HG03575 (cell line): ENCODE measurements around the gene RHBG.

Experiments used
- ATAC-seq: cut with Tn5 transposase; IDR thresholded peaks from one replicate; pipeline ENCODE4 v1.9.1; 2021; ENCODE audit not compliant: unreplicated experiment, insufficient number of reproducible peaks, low FRiP score; ENCODE audit errors: extremely low read depth

RHBG gene

GRCh38 chr1:156384007-156384406 is 15.0 kb downstream of the RHBG start:
- ATAC-seq = no peak

- ATAC-seq = no peak
Measured at GRCh38 chr1:156384658-156385057, 15.6 kb downstream of the RHBG start.

GRCh38 chr1:156385534-156386031 is 16.6 kb downstream of the RHBG start:
- ATAC-seq = no peak

GRCh38 chr1:156386134-156386901 is 17.3 kb downstream of the RHBG start:
- ATAC-seq = no peak

- ATAC-seq = no peak
Measured at GRCh38 chr1:156386949-156387869, 18.2 kb downstream of the RHBG start.

- no peak for ATAC-seq
Measured at GRCh38 chr1:156387870-156388173, 18.8 kb downstream of the RHBG start.

DNA sequence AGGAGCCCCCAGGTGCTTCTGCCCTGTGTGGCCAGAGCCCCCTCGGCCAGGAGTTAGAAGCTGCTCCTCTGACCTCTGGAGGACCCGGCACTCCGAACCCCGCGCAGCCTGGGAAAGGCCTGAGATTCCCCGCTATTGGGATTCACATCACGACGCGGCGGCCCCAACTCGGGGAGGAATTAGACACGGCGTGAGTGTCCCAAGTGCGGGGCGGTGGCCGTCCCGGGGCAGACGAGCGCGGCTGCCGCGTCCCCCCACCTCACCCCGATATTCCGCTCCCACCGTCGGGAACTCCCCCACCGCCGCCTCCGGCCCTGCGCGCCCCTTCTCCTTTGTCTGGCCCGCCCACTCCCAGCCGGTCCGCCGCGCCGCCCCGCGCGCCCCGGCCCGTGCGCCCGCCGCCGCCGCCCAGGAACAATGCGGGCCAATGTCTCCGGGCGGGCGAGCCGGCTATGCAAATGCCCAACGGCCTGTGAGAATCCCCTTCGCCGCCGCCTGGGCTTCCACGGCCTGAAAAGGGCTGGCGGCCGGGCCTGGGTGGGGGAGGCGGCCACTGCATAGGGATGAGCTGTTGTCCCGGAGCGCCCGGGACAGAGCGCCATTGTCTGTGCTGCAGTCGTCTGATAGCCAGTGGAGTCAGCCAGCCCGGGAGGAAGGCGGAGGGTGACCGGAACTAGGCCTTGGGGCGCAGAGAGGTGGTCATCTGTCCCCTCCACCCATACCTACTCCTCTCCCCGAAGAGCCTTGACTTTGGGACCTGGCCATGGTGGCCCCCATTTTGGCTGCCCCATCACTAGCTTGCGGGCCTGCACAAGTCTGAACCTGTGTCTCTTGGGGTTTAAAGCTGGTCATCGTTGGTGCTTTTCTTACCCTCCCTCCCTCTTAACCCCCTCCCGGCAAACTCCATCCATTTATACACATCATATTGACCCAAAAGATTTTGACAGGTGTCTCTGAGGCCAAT is 19.4 kb downstream of the RHBG start:
- no peak for ATAC-seq

DNA sequence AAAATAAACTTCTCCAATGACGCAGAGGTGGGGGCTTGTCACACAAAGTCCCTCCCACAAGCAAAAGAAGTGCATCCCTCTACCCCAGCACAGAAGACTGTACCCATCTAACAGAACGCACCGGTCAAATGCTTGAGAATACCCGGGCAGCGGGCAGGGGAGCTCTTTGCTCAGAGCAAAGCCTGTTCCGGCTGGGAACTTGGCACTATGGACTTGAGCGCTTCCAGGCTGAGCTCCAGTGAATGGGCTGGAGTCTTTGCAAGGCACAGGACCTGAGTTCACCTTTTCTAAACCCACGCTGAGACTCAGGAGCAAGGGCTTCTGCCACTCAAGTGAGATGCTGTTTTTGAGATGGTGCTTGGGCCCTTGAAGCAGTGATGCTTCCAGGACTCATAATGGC is 20.3 kb downstream of the RHBG start:
- ATAC-seq = no peak

GRCh38 chr1:156390469-156391365 is 21.7 kb downstream of the RHBG start:
- ATAC-seq = no peak

- ATAC-seq = no peak
Measured at GRCh38 chr1:156391366-156391677, 22.3 kb downstream of the RHBG start.

DNA sequence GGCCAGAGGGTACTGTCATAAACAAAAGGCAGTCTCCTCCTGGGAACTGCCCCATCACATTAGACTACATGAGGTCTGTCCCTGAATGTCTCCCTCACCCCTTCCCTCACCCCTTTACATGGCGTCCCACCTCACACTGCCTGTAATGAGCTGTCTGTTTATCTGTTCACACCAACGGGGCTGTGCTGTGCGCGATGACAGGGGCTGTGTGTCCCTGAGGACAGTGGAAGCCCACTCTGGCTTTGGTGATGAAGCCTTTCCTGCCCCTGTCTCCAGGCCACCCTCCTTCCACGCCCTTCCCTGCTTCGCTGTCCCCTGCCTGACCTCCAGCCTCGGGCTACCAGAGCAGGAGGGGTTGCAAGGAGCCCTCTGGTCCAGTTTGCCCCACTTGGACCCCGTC is 22.7 kb downstream of the RHBG start:
- ATAC-seq = no peak

DNA sequence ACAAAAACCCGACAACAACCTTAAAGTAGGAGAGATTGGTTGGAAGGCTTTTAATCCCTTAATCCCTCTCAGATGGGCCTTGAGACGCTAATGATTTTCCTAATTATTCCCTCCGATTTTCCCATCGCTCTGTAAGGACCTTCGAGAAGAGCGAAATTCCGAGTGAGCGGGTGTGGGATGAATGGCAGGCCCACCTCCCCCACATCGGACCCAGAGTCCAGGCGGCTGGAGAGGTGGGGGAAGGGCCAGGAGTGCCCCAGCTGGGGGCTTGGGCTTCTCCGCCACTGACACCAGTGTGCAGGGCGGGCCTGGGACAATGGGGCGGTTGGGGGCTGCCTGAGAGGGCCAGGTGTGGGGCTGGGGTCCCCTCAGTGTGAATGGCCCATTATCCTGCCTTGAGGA is 23.4 kb downstream of the RHBG start:
- ATAC-seq = no peak

DNA sequence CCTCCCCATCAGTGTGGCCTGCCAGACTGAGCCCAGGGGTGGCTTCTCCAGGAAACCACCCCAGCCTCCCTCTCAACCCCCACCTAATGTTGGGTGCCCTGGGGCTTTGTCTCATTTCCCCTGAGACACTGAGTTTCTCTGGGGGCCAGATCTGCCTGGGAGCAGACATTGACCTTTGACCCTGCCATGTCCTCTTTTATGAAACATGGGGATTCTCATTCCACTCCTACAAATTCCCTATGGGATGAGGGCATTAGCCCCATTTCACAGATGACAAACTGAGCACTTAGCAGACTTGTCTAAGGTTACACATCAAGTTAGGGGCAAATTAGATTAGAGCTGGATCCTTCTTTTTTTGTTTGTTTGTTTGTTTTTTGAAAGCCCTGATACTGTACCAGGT is 24.1 kb downstream of the RHBG start:
- no peak for ATAC-seq

DNA sequence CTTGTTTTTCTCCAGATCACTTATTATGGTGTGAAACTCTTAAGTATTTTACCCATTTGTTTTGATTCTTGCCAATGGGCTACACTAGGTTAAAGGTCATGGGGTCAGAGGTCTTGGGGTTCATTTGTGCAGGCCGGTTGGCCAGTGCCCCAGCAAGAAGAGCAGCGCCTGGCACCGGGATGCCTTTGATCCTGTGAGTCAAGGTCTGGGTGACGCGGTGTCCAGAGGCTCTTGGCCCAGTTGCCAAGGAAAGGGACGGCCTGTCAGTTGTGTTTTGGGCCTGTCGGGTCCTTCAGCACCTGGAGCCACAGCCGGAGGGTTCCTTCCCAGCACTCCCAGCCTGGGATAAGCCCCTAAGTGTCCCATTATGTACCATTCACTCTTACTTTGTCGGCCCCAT is 25.1 kb downstream of the RHBG start:
- ATAC-seq = no peak

GRCh38 chr1:156394835-156395461 is 25.9 kb downstream of the RHBG start:
- ATAC-seq = no peak

- no peak for ATAC-seq
Measured at GRCh38 chr1:156399355-156400125, 30.5 kb downstream of the RHBG start.

DNA sequence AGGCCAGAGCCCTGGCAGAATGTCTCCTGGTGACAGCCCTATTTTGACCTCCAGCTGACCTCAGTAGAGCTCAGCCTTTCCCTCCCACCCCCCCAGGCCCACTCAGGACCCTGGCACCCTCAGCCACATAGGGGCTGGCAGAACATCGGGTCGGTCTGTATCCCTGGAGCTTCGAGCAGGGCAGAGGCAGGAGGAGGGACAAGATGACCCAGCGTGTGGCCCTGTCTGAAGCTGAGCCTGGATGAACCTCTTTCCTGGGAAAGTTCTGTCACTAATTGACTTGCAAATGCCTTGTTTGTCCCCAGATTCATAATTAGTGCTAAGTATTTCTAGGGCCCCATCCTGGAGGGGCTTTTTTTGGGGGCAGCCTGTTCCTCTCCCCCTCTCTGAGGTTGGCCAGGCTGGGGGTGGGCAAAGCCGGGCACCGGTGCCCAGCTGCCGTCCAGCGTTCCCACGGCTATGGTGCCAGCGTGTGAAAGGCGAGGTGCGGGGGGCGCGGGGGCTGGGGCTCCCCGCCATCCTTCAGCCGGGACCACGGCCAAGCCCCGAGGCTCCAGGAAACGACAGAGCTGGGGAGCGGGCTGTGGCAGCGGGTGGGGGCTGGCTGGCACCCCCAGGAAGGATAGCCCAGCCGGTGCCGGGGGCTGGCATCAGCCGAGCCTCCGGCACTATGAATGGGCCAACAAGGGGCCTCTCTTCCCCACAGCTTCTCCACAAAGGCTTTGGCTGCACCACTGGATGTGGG is 31.4 kb downstream of the RHBG start:
- ATAC-seq = no peak
